ENCODE data around the gene ZC3H10.

- TF ChIP-seq POLR2A (IDR thresholded peaks at IDR 0.05; ENCODE audit: low read depth, low read length) (no peak), PAX5 (IDR thresholded peaks at IDR 0.05; ENCODE audit: insufficient read depth, low read length, severe bottlenecking) (no peak), POLR2AphosphoS5 (IDR thresholded peaks at IDR 0.05; ENCODE audit: low read depth, low read length) (no peak)
Observed at GRCh38 chr12:56153678-56154065, 35.6 kb downstream of the ZC3H10 start.
